HG03469 (cell line): ENCODE measurements around the gene MS4A6A.
A peak's percentile ranks its signal among the peaks of the same experiment; 100 is the strongest.
"Not testable (repeated sequence)": the region's sequence is repeated elsewhere in the genome, so short reads cannot be mapped to it uniquely, and the experiment has no call there.

Source experiments
- ATAC-seq: cut with Tn5 transposase; IDR thresholded peaks from one replicate; pipeline ENCODE4 v1.9.1; 2021; ENCODE audit warnings: mild to moderate bottlenecking, moderate library complexity, moderate number of reproducible peaks; ENCODE audit not compliant: unreplicated experiment

MS4A6A gene

DNA sequence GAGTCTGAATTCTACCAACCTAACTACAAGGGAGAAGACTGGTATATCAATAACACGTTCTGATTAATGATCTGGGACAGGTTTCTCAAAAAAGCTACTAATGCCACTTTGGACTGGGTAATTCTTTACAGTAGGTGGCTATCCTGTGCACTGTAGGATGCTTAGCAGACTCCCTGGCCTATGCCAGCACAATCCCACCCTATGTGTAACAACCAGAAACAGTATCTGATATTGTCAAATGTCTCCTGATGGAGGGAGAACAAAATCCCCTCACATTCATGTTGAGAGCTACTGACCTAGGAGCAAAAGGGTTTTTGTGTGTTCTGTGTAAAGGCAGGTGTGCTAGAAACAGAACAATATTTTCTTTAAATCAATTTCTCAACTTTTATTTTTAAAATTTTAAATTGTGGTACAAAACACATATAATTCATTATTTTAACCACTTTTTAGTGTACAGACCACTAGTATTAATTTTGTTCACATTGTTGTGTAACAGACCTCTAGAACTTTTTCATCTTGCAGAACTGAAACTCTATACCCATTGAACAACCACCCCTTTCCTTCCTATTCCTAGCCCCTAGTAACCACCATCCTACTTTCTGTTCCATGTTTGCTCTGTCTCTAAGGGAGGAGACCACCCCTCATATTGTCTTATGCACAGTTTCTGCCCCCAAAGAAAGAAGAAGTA is 2.1 kb upstream of the MS4A6A start:
- peak; percentile 80 for ATAC-seq

DNA sequence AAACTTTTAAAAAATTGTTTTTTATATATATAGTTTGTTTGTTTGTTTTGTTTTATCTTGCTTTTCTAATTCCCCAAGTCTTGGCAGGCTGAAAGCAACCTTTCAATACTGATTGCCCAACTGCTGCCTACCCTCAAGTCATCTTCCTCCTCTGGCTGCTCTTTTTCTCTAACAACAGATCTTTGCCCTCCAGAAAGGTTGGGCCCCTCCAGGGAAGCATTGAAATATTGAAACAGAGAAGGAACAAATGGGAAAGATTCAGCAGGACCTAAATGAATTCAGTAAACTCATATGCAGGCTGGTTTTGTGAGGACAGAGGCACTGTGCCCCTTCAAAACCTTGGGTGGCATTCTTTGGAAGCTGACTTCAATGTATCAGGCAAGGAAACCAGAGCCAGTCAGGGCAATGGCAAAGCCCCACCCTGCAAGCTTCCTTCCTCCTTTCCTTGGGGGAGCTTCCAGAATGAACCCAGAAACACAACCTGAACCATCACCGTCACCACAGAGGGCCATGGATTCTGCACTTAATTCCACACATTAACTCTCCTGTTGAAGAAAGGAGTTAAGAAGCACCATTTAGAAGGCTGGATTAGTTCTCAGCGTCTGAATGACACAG is 815 bp upstream of the MS4A6A start:
- ATAC-seq = no peak

DNA sequence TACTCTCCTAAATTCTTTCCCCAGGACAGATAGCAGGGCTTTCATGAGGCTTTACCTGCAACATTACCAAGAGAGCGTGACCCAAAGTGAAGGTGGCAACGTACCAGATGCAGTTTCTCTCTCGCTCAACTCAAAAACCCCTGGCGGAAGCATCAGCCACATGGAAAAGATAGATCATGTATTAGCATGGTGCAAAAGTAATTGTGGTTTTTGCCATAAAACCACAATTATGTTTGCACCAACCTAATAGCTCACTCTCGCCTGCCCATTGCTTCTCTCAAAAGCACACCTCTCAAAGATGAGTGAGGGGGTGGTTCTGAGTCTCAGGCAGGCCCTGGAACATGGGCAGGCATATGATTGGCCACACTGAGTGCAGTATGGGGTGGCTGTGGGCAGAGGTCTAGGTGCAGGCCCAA is 7.0 kb downstream of the MS4A6A start:
- ATAC-seq = peak; percentile 42

DNA sequence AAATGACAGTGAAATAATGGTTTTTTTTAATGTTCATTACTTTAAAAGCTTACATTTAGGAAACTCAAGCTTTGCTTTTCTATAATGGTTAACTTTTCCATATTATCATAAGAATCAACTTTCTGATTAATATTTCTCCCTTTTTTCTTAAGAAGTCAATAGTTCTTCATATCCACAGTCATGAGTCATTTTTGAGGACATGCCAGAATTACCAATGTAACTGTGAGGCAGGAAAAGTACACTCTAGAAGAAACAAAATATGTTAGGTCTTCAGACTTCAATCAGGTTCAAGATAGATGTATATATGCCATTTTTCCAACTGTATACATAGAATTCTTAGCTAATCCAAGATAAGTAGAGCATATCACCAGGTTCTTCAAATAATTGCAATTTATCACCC is 10.9 kb downstream of the MS4A6A start:
- no peak for ATAC-seq

DNA sequence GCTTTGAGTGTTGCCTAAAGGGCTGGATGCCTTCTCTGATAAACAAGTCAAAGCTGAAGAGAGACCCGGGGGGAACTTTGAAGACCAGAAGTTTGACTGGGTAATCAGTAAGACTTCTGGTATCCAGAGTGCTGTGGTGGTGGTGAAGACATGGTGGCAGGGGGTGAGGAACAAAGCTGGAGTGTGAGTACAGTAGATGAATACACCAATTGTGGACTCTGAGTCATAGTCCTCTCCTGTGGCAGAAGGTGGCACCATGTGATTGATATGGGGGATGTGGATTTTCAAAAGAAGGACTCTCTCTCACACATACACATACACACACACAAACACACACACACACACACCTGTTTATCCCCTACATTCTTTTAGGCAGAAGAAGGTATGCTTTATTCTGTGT is 12.3 kb downstream of the MS4A6A start:
- ATAC-seq = no peak

DNA sequence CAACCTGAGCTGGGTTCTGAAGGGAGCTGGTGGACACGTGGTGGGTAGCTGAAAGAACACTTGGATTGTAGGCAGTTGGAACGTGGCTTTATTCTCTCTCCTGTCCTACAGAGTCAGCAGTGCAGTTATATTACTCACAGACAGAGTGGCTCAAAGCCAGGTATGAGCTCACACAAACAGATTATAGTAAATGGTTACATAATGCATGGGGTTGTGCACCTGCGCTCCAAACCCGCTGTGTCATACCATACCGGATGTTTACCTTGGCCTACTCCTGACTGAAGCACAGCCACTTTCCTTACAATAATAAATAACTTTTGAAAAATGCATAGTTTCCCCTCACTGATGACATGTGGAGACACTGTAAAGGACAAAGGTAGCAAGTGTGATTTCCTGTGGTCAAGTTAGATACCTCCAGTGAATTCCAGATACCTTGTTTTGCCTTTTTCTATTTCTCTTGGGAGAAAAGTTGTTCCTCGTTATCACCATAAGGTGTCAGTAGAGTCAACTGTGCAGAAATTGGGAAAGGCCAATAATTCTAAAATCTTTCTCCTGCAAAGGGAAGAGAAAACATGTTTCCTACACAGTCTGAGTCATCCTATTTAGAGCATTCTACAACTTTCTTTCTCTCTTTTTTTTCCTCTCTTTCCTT is 13.5 kb downstream of the MS4A6A start:
- ATAC-seq = no peak

DNA sequence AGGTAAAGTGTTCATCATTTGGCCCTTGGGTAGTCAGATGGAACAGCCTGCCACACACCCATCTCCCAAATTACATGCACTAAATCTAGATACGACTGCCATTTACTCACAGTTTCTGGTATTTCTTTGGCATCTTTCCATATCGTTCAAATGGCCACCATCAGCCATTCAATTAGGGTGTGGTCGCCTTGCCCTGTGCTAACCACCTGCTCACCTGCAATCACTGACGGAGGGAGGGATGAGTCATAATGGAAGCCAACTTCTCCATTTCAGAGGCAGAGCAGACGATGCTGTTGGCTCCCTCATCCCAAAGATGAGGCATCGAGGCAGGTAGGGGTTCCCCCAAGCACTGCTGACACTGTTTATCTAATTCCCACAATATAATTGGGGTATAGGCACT is 14.6 kb downstream of the MS4A6A start:
- ATAC-seq = no peak

DNA sequence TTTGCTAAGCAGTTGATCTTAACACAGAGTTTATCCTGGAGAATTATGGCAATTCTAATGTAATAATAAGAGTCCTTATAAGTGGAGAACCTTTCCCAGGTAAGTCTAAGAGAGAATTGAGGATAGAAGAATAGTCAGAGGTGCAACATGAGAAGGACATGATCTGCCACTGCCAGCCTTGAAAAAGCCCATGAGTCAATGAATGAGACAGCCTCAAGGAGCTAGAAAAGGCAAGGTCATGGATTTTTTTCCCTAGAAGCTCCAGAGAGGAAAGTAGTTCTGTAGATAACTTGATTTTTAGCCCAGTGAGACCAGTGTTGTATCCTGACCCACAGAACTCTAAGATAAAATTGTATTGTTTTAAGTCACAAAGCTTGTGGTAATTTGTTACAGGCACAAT is 16.9 kb downstream of the MS4A6A start:
- ATAC-seq = no peak

DNA sequence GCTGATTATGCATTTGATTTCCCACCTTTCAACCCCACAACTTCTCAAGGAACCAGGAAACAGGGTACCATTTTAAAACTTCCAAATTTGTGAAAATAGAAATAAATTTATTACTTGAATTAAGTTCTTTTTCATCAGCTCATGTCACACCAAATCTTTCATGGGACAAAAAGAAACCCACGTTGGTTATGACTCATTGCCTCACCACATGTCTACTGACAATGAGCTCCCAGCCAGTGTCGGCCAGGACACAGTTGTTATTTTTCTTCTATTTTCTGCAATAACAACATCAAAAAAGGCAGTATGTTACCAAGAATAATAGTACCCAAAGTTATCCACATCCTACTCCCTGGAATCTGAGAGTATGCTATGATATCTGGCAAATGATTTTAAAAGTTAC is 17.3 kb downstream of the MS4A6A start:
- no peak for ATAC-seq

DNA sequence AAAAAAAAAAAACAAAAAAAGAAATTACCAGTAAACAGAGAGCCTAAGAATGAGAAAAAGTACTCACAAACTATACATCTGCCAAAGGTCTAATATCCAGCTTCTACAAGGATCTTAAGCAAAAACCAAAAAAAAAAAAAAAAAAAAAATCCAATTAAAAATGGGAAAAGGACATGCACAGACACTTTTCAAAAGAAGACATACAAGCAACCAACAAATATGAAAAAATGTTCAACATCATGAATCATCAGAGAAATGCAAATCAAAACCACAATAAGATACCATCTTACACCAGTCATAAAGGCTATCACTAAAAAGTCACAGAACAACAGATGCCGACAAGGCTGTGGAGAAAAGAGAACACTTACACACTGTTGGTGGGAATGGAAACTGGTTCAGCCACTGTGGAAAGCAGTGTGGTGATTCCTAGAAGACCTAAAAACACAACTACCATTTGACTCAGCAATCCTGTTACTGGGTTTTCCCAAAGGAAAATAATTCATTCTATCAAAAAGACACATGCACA is 18.3 kb downstream of the MS4A6A start:
- ATAC-seq = no peak

DNA sequence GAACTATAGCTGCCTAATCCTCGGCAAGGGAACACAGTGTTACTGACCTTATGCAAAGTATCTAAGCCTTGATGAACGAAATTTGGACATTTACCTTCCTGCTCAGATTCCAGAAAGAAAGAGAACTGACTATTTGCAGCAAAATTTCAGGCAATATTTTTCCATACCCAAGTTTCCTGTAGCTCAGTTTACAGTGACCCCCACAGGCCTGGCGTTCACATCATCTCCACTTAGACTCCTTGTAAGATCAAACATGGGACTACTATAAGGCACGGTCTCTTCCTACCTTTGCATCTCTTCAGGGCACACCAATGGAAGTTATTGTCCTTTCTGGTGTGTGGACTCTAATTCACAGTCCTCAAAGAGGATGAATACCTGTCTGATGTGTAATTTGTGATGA is 21.1 kb downstream of the MS4A6A start:
- ATAC-seq = no peak

DNA sequence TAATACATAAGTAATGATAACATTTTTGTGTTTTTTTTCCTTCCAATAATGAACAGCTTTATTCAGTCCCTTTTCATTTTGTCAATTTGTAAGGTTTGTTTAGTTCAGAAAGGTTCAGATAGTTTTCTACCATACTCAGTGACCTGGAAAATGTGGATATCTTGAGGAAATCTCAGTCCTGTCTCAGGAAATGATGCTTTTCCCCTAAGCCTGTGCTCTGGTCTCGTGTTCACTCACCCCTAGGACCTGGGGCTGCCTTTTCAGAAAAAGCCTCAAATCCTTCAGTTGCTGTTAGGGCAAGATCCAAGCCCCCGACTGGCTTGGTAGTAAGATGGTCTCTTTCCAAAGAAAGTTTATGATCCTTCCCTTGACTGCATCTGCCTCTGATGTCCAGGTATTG is 21.8 kb downstream of the MS4A6A start:
- ATAC-seq = no peak

DNA sequence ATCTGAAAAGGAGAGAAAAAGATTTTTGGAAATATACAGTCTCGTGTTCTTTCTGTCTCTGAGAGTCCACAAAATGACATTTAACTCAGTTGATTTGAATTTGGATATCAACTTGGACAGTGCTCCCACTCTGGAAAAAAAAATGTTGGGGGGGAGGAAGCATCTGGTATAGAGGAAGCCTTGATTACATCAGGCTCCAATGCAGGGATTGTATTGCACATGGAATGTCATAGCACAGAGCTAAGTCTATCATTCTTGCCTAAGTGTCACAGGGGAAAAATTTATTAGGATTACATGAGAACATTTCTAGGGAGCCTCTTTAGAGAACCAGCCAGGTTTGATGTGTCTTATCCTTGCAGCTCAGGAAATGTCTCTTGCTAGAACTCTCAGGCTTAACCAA is 23.0 kb downstream of the MS4A6A start:
- ATAC-seq = no peak

DNA sequence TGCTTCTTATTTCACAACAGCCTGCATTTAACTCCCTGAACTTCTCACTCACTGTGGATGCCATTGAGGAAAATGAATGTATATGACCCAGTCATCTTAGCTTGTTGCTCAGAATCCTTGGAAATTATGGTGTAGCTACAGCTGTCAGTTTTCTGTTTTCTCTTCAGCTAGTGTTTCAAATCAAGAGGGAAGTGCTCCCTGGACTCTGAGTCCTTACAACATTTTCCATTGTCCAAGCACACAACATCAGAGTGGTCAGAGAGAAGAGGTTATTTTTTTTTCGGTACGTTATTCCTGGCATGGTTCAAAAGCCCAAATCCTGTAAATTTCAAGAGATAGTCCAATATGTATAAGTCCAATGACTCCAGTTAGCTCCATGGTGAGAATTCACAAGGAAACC is 23.6 kb downstream of the MS4A6A start:
- no peak for ATAC-seq

DNA sequence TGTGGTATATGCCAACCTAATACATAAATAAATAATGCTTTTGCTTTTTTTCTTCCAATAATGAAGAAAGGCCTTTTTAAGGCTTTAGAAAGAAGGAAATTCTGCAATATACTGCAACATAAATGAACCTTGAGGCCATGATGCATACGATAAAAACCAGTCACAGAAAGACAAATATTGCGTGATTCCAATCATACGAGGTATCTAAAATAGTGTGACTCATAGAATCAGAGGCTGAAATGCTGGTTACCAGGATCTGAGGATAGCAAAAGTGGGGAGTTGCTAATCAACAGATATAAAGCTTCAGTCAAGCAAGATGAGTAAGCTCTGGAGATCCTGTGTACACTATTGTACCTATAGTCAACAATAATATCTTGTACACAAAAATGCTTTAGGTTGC is 24.2 kb downstream of the MS4A6A start:
- ATAC-seq = no peak

DNA sequence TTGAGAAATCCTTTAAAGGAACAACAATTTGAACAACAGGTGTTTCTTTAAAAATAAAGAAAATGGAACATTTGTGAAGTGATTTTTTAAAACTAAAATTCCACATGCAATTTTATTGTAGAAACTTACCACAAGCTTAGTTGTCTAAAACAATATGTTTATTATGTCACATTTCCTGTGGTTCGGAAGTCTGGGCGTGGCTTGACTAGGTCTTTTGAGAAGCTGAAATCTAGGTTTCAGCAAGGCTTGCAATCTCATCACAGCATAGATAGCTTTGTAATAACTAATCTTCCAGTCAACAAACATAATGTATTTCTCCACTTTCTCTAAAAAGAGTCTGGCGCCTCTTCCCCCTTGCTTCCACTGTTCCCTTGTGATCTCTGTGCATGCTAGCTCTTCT is 27.0 kb downstream of the MS4A6A start:
- ATAC-seq = no peak

DNA sequence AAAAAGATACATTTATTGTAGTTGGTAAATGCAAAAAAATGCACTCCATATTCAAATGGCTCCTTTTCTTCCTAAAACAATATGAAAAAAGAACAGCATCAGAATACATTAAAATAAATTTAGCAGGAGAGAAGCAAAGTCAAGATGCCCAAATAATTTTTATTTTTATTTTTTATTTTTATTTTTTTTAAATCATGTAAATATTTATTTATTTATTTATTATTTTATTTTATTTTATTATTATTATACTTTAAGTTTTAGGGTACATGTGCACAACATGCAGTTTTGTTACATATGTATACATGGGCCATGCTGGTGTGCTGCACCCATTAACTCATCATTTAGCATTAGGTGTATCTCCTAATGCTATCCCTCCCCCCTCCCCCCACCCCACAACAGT is 30.2 kb downstream of the MS4A6A start:
- ATAC-seq = not testable (repeated sequence)

DNA sequence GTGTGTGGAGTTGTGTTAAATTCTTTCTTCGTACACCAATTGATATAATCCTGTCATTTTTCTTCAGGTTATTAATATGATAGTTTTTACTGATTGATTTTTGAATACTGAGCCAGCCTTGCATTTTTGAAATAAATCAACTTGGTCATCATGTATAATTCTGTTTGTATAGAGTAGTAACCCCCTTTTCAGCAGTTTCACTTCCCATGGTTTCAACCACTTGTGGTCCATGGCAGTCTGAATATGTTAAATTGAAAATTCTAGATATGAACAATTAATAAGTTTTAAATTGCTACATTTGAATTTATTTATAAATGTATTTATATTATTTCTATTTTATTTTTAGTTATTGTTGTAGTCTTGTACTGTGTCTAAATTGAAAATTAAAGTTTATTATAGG is 32.6 kb downstream of the MS4A6A start:
- ATAC-seq = no peak

DNA sequence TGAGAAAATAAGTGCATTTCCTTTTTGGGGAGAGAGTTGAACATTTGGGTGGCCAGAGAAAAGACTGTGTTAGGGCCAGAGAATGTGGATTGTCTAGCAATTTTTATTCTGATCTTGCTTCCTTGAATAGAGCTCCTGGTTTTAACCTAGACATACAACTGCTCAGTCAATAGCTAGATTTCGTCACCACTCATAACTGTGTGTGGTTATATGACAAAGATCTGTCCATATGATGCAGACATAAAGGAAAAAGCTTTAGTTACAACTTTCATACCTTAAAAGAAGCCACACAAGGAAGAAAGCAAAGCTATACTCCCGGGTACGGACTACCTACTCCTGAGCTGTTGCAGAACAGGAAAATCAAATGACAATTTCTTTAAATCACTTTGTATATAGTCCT is 37.2 kb downstream of the MS4A6A start:
- no peak for ATAC-seq

DNA sequence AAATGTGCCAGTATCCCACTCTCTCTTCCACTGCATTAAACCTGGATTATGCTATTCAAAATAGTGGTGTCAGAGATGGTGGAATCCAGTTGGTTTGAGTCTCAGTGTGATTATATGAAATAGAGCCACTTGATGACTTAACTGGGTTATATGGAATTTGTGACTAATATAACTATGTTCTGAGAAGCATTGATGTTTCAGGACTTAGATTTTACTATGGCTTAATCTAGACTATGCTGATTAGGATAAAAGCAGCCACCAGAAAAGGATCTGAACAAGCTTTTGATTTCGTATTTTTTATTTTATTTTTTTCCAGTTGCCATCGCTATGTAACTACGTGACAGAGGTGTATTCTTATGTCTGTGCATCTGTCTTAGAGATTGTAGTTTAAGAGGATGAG is 39.1 kb downstream of the MS4A6A start:
- ATAC-seq = no peak

DNA sequence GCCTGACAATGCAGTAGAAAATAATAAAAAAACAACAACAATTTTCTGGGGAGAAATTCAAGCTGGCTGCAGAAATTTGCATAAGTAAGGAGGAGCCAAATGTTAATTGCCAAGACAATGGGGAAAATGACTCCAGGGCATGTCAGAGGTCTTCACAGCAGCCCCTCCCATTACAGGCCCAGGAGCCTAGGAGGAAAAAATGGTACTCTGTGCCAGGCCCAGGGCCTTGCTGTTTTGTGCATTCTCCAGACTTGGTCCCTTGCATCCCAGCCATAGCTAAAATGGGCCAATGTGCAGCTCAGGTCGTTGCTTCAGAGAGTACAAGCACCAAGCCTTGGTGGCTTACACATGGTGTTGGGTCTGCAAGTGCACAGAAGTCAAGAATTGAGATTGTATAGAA is 49.0 kb downstream of the MS4A6A start:
- ATAC-seq = no peak

DNA sequence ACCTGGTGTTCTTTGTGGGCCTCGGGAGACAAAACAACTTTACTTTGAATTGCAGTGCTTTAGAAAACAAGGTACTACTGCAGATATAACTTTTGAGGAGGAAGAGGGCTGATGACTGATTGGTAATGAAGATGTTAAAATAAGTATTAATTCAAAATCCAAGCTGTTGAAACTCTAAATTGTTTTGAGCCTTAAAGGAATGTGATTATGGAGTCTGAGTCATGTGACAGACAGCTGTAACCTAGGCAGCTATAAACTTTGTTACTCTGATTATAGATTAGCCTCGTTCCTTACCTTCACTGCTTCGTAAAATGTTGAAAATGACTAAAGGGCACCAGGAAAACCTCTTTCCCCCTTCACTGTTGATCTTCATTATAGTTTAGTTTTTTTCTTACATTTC is 51.0 kb downstream of the MS4A6A start:
- no peak for ATAC-seq
